Measurements from ENCODE around the gene ERN2. TPM values are rescaled to one million over a fixed set of nuclear protein-coding genes. Genes with fewer than 3 reads are reported as not detected.

The ERN2 gene
- total RNA-seq, 1 donor from 2014 or later, result 197 TPM

GRCh38 chr16:23689442-23690187, 23.4 kb downstream of the ERN2 start:
- DNase-seq (ENCODE audit: low spot score), result no peak

- DNase-seq (ENCODE audit: low spot score), result no peak
These were observed 25.8 kb downstream of the ERN2 start for GRCh38 chr16:23687034-23687808.

- no peak for DNase-seq (ENCODE audit: low spot score)
These were observed 29.5 kb downstream of the ERN2 start for GRCh38 chr16:23683487-23683886.

GRCh38 chr16:23682181-23682580, 30.8 kb downstream of the ERN2 start:
- DNase-seq (ENCODE audit: low spot score), result no peak

GRCh38 chr16:23679986-23680336, 33.1 kb downstream of the ERN2 start:
- DNase-seq (ENCODE audit: low spot score), result no peak

- DNase-seq (ENCODE audit: low spot score), result no peak
These were observed 33.6 kb downstream of the ERN2 start for GRCh38 chr16:23679274-23679985.

GRCh38 chr16:23678430-23679273, 34.4 kb downstream of the ERN2 start, which contains the start of gene PLK1:
TSS of gene PLK1 (plus strand) at chr16:23678889. CDS start at chr16:23678933, 44 bp downstream.
- peak; percentile 81 for DNase-seq (ENCODE audit: low spot score)

GRCh38 chr16:23676924-23677480, 36.0 kb downstream of the ERN2 start:
- no peak for DNase-seq (ENCODE audit: low spot score)

GRCh38 chr16:23673971-23674614, 38.9 kb downstream of the ERN2 start:
- no peak for DNase-seq (ENCODE audit: low spot score)

- no peak for DNase-seq (ENCODE audit: low spot score)
These were observed 42.8 kb downstream of the ERN2 start for GRCh38 chr16:23670137-23670776.

- DNase-seq (ENCODE audit: low spot score), result no peak
These were observed 44.1 kb downstream of the ERN2 start for GRCh38 chr16:23668873-23669272.

GRCh38 chr16:23668225-23668624, 44.8 kb downstream of the ERN2 start:
- no peak for DNase-seq (ENCODE audit: low spot score)

- no peak for DNase-seq (ENCODE audit: low spot score)
These were observed 45.7 kb downstream of the ERN2 start for GRCh38 chr16:23667355-23667659.

- no peak for DNase-seq (ENCODE audit: low spot score)
These were observed 46.3 kb downstream of the ERN2 start for GRCh38 chr16:23666571-23667354.

GRCh38 chr16:23663918-23664317, 49.1 kb downstream of the ERN2 start:
- DNase-seq (ENCODE audit: low spot score), result no peak

GRCh38 chr16:23651943-23652468, 61.0 kb downstream of the ERN2 start:
- DNase-seq (ENCODE audit: low spot score), result no peak

- DNase-seq (ENCODE audit: low spot score), result no peak
These were observed 62.2 kb downstream of the ERN2 start for GRCh38 chr16:23650674-23651416.

- DNase-seq (ENCODE audit: low spot score), result no peak
These were observed 70.7 kb downstream of the ERN2 start for GRCh38 chr16:23642246-23642774.

Data from mucosa of gallbladder (tissue), 1 donor.